Activated naive CD8-positive, alpha-beta T cell treated with anti-CD3 and anti-CD28 coated beads, Interleukin-2, amount 50 U/mL, for 16 hours (primary cell): ENCODE data around the gene ZNF280A.
"Not testable (repeated sequence)": the region's sequence is repeated elsewhere in the genome, so short reads cannot be mapped to it uniquely, and the experiment has no call there.

ENCODE experiments used
- DNase-seq: peaks from one replicate; pipeline ENCODE4 v3.0.0-alpha.2; 2020; ENCODE audit warnings: low read depth, low spot score

Gene ZNF280A

DNA sequence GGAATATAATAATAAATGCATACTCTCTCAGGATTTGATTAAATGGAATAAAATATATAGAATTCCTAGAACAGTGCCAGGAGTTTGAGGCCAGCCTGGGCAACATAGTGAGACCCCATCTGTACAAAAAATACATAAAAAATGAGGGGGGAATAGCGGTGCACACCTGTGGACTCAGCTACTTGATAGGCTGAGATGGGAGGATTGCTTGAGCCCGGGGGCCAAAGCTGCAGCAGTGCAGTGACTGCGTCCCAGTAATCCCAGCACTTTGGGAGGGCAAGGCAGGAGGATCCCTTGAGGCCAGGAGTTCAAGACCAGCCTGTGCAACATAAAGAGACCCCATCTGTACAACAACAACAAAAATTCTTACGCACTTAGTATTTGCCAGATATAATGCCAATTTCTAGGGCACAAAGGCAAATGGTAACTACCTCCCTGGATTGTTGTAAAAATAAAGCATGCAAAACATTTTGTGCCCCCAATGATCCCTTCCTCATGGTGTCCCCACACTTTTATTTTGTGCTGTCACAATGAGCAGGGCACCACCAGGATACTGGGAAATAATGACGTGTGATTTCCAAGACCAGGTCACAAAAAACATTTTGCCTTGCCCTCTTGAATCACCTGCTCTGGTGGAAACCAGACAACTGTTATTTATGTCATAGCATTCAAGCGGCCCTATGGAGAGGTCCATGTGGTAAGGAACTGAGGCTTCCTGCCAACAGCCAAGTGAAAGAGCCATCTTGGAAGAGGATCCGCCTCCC, 18.3 kb upstream of the ZNF280A start:
- no peak for DNase-seq

DNA sequence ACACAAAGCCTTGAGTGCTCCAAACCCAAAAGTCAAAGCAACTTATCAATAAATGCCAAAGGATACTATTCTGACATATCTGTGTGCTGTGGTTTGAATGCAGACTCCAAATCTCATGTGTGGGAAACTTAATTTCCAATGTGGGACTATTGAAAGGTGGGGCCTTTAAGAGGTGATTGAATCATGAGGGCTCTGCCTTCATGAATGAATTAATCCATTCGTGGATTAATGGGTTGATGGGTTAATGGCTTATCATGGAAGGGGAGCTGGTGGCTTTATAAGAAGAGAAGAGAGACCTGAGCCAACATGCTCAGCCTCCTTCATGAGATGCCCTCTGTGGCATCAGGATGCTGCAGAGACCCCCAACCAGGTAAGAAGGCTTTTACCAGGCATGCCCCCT, 16.8 kb upstream of the ZNF280A start:
- DNase-seq: no peak

DNA sequence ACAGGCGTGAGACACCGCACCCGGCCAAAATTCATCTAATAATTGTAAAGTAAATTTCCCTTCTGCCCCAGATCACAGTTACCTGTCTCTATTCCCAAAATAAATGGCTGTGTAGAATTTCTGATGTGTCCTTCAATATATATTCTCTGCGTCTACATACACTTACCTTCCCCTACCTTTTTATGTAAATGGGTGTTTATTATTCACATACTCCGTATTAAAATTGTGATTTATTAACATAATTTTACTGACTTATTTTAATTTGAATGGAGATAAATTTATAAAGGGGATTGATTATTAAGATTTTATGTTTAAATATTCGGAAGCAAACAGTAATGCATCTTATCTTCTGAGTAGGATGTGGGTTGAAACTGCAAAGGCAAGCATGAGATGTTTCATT, 16.4 kb upstream of the ZNF280A start:
- no peak for DNase-seq

DNA sequence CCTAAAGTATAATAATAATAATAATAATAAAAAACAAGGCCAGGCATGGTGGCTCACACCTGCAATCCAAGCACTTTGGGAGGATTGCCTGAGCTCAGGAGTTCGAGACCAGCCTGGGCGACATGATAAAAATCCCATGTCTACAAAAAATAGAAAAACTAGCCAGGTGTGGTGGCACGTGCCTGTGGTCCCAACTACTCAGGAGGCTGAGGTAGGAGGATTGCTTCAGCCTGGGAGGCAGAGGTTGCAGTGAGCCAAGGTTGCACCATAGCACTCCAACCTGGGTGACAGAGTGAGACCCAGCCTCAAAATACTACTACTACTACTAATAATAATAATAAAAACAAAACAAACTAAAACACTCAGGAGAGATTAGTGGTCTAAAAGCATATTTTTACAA, 15.6 kb upstream of the ZNF280A start:
- DNase-seq: no peak

DNA sequence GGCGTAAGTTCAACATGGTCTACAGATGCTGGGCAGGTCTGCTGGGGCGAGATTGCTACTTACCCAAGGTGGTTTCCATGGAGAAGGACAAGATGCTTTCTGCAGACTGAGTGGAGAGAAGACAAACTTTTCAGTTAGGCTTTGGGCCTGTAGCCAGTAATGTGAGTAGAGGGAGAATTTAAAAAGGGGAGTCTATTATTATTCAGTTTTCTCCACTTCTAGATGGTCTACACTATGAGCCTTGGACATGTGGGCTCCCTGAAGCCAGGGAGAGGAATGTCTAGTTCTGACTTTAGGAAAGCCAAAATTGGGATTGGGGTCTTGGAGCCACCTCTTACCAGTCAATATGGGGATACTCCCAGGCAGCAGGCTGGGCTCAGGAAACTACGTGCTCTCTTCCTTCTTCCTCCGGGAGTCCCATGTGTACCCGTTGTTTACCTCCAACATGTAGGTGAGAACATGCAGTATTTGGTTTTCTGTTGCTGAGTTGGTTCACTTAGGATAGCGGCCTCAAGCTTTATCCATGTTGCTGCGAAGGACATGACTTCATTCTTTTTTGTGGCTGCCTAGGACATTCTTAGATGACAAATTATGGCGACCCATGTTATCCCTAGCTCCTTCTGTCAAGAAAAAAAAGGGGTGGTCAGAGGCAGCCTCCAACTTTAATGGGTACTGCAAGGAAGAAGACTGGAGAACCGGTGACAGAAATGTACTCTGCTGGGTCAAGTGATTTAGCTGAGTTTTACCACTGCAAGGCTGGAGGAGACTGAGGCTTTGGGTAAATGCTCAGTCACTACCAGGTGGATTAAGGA, 14.7 kb upstream of the ZNF280A start:
- no peak for DNase-seq

DNA sequence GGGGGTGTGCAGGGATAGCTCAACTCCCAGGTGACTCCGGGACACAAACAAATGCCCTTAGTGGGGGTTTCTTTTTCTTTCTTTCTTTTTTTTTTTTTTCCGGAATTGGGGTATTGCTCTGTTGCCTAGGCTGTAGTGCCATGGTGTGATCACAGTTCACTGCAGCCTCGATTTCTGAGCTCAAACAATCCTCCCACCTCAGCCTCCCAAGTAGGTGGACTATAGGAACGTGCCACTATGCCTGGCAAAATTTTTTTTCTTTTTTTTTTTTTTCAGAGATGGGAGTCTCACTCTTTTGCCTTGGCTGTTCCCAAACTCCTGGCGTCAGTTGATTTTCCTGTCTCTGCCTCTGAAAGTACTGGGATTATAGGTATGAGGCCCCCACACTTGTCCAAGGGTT, 13.8 kb upstream of the ZNF280A start:
- DNase-seq: no peak

DNA sequence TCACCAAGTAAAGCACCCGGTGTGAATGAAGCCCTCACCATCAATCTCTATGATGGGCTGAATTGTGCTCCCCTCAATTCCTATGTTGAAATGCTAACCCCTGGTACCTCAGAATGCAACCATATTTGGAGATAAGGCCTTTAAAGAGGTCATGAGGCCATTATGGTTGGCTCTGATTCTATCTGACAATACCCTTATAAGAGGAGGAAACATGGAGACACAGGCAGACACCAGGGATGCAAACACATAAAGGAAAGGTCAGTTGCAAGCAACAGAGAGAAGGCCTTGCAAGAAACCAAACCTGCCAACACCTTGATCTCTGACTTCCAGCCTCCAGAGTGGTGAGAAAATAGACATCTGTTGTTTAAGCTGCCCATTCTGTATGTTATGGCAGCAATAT, 13.3 kb upstream of the ZNF280A start:
- no peak for DNase-seq

DNA sequence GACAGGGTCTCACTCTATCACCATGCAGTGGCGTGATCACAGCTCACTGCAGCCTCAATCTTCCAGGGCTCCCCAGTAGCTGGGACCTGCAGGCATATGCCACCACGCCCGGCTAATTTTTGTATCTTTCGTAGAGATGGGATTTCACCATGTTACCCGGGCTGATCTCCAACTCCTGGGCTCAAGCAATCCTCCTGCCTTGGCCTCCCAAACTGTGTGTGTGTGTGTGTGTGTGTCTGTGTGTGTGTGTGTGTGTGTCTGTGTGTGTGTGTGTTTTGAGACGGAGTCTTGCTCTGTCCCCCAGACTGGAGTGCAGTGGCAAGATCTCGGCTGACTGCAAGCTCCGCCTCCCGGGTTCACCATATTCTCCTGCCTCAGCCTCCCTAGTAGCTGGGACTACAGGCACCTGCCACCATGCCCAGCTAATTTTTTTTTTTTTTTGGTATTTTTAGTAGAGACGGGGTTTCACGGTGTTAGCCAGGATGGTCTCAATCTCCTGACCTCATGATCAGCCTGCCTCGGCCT, 12.5 kb upstream of the ZNF280A start:
- not testable (repeated sequence) for DNase-seq

DNA sequence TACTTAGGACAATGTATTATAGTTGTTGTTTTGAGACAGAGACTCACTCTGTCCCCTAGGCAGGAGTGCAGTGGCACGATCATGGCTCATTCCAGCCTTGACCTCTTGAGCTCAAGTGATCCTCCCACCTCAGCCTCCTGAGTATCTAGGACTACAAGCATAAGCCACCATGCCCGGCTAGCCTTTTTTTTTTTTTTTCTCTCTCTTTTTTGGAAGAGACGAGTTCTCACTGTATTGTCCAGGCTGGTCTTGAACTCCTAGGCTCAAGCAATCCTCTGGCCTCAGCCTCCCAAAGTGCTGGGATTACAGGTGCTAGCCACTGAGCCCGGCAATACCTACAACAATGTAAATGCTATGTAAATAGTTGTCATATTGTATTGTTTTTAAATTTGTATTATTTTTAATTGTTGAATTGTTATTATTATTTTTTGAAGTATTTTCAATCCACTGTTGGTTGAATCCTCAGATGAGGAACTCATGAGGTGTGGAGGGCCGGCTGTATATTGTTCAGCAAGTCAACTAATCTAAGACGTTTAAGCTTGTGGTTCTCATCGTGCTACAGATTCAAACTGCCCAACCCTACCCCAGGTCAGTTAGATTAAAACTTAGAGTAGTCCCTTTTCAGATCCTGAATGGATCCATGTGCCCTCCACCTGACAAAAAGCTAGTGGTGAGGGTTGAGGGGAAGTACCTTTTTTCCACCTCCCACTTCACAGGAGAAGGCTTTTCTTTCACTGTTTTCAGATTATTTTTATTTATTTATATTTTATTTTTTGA, 11.9 kb upstream of the ZNF280A start:
- DNase-seq: no peak

DNA sequence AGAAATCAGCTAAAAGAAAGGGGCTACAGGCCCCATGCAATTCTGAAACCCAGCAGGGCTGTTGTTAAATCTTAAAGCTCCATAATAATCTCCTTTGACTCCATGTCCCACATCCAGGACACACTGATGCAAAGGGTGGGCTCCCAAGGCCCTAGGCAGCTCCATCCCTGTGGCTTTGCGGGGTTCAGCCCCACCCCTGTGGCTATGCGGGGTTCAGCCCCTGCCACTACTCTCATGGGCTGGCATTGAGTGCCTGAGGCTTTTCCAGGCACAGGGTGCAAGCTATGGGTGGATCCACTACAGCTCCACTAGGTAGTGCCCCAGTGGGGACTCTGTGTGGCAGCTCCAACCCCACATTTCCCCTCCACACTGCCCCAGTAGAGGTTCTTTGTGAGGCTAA, 8.7 kb upstream of the ZNF280A start:
- no peak for DNase-seq

DNA sequence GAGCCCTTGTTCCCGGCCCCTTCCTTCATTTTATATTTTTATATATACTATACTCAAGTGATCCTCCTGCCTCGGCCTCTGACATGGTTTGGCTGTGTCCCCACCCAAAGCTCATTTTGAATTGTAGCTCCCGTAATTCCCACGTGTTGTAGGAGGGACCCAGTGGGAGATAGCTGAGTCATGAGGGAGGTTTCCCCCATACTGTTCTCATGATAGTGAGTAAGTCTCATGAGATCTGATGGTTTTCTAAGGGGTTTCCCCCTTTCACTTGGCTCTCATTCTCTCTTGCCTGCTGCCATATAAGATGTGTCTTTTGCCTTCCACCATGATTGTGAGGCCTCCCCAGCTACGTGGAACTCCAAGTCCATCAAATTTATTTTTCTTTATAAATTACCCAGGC, 7.2 kb upstream of the ZNF280A start:
- no peak for DNase-seq

DNA sequence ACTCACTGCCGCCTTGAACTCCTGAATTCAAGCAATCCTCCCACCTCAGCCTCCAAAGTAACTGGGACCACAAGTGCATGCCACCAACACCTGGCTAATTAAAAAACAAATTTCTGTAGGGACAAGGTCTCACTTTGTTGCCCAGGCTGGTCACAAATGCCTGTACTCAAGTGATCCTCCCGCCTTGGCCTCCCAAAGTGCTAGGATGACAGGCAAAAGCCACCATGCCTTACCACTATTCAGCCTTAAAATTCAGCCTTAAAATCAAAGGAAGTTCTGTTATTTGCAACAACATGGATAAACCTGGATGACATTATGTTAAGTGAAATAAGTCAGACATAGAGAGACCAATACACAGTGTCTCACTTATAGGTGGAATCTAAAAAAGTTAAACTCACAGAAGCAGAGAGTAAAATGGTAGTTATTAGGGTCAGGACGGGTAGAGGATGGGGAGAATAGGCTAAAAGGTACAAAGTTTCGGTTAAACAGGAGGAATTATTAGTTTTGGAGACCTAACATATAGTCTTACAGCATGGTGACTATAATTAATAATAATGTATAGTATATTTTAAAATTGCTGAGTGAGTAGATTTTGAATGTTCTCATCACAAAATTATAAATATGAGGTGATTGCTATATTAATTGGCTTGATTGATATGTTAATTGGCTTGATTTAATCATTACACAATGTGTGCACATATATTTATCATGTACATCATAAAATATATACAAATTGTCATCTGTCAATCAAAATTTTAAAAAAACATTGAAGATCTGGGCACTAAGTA, 6.2 kb upstream of the ZNF280A start:
- no peak for DNase-seq

DNA sequence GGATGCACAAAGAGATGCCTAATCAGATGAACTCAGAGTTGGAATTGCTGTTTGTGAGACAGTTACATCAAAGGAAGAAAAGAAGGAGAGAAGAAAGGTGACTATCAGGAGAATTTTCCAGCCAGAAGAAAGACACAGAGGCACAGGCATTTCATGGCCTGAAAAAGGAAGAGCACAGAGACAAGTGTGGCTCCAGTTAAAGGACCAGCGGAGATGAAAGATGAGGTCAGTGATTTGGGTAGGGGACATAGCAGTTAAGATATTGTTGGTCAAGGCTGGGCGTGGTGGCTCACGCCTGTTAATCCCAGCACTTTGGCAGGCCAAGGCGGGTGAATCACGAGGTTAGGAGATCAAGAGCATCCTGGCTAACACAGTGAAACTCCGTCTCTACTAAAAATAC, 3.4 kb upstream of the ZNF280A start:
- no peak for DNase-seq

DNA sequence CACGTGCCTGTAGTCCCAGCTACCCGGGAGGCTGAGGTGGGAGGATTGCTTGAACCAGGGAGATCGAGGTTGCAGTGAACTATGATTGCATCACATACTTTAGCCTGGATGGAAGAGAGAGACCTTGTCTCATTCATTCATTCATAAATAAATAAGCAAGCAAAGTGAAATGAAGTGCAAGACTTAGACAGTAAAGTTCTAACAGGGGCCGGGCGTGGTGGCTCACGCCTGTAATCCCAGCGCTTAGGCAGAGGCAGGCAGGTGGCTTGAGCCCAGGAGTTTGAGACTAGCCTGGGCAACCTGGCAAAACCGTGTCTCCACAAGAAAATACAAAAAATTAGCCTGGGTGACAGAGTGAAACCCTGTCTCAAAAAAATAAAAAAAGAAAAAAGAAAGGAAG, 1.6 kb upstream of the ZNF280A start:
- no peak for DNase-seq

DNA sequence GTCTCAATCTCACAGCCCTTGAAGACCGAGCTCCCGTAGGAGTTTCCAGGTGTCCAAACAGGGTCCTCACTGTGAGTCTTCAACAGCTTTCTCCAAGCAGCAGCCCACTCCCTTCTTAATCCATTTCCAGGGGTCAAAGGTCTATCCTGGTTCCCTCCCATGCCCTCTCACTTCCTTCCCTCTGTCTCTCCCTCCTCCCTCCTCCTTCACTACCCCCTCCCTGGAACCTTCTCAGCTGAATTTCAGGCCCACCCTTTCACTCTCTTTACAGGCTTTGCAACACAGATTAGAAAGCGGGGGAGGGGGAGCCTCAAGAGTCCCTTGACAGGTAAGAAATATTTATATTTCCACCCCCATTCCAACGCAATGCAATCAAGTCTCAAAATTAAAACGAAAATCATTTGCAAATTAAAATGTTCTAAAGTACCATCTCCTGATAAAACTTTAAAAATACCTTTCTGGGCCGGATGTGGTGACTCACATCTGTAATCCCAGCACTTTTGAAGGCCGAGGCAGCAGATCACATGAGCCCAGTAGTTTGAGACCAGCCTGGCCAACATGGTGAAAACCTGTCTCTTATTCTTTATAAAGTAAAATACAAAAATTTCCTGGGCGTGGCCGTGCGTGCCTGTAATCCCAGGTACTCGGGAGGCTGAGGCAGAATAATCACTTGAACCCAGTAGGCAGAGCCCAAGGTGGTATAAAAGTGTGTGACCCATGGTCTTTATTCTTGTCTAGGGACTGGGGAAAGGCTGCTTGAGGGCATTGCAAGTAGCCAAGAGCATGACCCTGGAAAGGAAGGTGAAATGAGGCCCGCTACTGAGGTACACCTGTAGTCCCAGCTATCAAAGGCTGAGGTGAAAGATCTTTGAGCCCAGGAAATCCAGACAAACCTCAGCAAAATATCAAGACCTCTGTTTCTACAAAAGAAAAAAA, 865 bp upstream of the ZNF280A start:
- no peak for DNase-seq

DNA sequence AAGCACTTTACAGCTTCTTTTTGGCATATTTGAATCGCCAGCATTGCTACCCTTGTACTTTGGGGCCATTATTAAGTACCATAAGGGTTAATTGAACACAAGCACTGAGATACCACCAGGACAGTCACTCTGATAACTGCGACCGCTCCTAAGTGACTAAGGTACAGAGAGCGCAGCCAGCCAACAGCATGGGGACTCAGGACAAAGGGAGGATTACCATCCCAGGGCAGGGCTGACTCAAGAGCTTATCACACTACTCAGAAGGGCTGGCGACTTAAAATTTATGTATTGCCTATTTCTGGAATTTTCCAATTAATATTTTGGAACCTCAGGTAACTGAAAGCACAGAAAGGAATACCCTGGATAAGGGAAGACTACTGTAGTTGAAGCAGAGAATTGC, 479 bp downstream of the ZNF280A start:
- no peak for DNase-seq

DNA sequence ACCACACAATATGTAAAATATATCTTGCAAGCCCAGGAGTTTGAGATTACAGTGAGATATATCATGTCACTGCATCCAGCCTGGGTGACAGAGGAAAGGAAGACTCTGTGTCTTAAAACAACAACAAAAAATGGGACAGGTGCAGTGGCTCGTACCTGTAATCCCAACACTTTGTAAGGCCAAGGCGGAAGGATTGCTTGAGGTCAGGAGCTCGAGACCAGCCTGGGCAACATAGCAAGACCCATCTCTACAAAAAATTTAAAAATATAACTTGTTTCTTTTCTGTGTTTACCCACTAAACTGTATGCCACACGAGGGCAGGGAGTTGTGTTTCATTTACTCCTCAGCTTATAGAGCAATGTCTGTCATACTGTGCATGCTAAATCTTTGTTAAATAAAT, 3.1 kb downstream of the ZNF280A start:
- DNase-seq: no peak

DNA sequence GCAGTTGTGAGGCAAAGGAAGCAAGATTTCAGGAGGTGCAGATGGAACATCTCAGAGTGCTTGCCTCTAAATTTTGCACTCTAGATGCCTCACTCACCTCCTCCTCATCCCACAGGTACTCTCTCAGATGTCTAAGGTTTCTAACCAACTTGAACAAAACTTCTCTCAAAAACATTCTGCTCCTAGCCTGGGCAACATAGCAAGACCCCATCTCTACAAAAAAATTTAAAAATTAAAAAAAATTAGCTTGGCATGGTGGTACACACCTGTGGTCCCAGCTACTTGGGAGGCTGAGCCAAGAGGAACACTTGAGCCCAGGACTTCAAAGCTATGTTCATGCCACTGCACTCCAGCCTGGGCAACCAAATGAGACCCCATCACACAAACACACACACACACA, 4.2 kb downstream of the ZNF280A start:
- no peak for DNase-seq

DNA sequence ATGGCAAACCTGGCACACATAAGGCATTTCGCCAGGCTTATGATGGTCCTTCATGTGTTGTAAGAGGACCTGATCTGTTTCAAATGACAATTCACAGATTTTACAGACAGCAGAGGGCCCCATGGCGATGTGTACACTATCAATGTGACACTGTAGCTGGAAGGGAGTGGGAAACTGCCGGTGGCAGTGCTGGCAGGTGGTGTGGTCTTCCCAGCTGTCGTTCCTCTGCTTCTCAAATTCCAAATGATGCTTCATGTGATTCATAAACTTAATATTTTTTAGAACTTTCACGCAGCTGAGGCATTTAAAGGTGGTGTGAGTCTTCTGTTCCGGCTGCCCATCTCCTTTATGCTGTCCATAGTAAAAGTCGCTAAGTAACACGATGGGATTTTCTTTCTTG, 5.6 kb downstream of the ZNF280A start:
- DNase-seq: not testable (repeated sequence)

DNA sequence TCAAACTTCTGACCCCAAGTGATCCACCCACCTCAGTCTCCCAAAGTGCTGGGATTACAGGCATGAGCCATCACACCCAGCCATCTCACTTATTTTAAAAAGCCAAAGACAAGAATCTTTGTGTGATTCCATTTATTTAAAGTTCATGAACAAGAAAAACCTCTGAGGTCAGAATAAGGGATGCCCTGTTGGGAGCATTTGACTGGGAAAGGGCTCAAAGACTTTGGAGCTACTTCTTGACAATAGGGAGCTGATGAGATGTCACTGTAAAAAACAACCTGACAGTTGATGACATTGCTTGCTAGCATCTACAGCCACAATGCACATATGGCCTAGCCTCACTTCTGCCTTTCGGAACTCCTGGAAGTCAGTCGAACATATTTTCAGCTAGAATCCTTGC, 6.5 kb downstream of the ZNF280A start:
- DNase-seq: no peak
